HG03565 (cell line): ENCODE results near the gene TMBIM1.
A peak's percentile ranks its signal among the peaks of the same experiment; 100 is the strongest.

Experiments
- ATAC-seq: cut with Tn5 transposase; IDR thresholded peaks from one replicate; pipeline ENCODE4 v1.9.1; 2021; ENCODE audit warnings: mild to moderate bottlenecking, moderate library complexity; ENCODE audit not compliant: unreplicated experiment

TMBIM1 gene

GRCh38 chr2:218293715-218294429 lies 1.6 kb upstream of the TMBIM1 start:
- no peak for ATAC-seq

DNA sequence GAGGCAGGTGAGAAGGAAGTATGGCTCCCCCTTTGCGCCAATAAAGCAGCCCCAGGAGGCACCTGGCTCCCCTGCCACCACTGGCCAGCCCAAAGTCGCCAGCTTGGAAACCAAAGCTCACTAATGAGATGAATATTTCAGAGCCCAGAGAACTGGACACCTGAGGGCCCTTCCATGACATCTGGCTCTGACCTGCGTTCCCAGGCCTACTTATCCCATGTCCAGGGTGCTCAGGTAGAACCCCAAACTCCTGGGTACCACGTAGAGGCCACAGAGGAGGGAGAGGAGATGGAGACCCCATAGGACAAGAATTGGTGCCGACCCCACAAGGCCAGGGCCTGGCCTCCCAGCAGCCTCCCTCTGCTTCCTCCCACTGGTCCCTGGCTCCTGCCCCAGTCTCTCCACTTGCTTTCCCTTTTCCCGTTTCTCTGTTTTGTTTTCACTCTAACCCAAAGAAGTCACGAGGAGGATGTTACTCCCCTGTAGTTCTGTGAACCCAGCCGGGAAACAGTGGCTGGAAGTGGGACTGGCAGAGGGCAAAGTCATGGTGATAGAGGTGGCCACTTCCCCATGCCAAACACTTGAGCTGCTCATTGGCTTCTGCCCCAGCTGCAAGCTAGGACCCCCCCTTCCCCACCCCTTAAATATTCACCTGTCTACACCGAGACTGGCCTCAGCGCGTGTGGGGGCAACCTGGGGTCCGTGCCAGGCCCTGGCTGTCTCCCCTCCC lies 820 bp downstream of the TMBIM1 start:
- ATAC-seq, result no peak

DNA sequence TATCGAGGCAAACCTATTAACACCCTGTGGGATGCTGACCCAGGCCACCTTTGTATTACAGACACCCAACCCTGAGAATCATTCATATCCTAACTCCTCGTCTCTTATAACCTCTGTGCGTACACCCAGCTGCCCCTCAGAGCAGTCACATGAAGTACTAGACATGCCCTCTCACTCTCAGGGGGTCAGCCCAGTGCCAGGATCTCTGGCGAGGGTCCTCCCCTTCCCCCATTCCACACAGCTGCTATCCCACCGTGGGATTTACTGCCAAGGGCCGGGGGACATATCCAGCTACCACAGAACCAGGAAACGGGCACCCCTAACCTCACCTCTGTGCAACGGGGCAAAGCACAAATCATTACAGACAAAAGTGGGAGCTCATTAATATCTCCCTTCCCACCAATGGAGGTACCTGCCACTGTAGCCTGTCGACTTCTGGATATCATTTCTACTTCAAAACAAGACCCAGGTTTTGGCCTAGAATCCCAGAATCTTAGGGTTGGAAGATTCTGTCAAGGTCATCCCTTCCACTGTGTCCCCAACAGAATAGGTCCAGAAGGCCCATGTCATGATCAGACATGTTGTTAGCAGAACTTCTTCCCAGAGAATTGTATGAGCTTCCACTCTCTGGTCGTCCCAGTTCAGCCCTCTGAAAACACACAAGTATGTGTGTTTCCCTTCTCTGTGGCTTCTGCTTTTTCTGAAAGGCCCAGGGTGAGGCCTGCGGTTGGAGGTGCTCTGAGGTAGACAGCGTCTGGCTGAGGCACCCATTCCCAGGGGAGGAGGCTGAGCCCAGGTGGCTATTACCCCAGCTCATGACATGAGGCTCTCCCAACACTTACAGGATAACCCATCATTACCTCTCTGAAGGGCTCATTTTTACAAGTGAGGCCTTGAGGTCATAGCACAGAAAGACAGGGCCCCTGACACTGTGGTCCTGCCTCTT lies 1.7 kb downstream of the TMBIM1 start:
- ATAC-seq, result peak; percentile 44

GRCh38 chr2:218289639-218290315 lies 2.5 kb downstream of the TMBIM1 start:
- ATAC-seq, result no peak

DNA sequence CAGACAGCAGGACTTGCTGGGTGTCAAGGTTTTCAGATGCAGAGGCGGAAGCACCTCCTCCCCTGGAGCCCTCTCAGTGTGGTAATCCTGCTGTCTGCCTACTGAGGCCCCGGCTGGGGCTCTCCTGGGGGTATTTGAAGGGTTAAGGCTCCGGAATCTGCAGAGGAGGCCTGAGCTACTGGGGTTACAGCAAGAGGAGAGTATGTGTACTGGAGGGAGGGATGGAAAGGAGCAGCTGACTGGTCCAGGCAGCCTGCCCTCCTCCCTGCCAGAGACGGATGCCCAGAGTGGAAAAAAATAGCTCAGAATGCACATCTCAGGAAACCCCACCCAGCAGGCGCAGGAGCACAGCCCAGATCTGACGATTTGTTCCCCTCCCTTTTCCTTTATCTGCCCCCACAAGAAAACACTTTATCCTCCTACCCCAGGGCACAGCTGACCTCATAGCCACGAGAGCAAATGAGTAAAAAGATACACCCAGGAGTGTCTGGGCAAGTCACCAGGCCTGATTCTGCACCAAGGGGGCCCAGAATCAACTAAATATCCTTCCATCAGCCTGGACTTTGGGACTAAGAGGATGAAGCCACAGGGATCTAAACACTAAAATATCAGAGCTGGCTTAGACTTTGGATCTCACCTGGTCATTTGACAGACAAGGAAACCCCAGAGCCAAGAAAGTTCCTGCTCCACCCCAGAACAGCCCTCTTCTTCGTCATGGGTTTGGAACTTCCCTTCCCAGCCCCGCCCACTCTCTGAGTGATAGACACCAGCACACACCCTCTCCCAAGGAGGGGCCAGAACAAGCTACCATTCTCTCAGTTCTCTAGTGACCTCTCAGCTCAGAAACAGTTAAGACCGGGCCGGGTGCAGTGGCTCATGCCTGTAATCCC lies 5.5 kb downstream of the TMBIM1 start:
- peak; percentile 47 for ATAC-seq

DNA sequence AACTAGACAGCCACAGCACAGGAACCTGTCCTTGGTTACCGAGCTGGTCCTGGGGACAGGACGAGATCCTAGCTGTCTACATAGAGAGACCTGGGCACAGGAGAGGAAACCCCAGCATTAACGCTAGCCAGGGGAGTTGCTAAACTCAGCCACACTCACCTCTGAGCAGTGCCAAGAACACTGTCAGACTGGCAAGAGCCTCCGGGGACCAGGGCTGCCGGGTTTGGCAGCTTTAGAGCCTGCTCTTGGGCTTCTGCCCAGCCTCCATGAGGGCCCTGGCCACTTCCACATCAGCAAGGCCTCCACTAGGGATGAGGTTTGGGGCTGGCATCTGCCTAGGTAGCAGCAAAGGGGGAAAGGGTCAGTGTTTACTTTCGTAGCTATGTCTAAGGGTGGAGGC lies 6.7 kb downstream of the TMBIM1 start:
- ATAC-seq, result no peak

GRCh38 chr2:218284106-218284811 lies 8.0 kb downstream of the TMBIM1 start:
- peak; percentile 42 for ATAC-seq

GRCh38 chr2:218282173-218282991 lies 9.9 kb downstream of the TMBIM1 start:
- no peak for ATAC-seq

DNA sequence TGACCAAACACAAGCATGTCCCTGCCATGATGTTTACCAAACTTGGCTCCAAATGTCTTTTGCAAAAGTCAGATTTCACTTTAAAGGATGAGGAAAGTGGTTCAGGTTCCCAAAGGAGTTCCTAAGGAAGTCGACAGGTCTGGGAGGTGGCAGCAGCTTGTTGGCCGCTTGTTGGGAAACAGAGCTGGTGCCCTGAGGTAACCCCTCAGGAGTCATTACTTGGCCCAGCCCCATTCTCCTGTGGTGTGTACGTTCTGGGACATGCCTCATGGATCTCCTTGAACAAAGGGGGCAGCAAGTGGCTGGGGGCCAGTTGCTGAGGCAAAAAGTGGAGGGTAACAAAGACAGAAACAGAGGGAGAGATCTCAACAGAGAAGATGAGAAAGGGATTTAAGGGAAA lies 10.9 kb downstream of the TMBIM1 start:
- ATAC-seq, result no peak

- ATAC-seq, result no peak
Measured at GRCh38 chr2:218280260-218280870, 11.9 kb downstream of the TMBIM1 start.

DNA sequence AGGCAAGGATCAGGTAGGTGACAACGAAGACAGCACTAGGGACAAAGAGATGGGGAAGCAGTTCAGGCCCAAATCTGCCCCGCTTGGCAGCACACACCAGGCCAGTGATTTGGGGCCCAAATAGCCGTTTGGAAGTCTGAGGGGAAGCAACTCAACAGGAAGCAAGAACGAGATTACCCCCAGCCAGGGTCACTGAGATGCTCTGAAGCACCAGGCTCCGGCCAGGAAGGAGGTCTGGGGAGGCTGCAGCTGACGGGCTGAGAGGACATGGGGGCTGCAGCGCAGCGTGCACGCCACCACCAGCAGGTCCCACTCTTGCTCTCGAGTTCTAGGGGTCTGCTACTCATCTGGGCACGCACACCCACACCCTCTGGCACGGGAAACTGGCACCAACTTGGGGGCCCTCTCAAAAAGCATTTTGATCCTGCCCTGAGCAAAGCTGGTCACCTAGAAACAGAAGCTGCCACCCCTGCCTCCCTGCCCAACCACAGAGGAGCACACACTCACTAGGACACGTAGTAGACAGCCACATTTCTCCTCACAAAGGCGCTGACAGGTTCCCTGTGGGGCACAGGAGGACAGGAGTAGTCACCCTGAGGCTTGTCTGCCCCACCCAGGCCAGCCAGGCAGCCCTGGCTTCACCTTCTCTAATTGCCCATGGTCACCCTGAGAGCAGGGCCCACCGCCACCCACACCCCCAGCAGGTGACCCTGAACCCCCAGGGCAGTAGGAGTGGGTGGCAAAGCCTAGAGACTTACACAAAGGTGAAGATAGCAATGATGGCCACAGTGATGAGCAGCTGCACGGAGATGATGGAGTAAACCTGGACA lies 13.6 kb downstream of the TMBIM1 start:
- ATAC-seq, result no peak

- ATAC-seq, result no peak
Measured at GRCh38 chr2:218277921-218278320, 14.4 kb downstream of the TMBIM1 start.

GRCh38 chr2:218276986-218277755 lies 15.1 kb downstream of the TMBIM1 start:
- no peak for ATAC-seq

- ATAC-seq, result no peak
Measured at GRCh38 chr2:218275371-218276072, 16.8 kb downstream of the TMBIM1 start.

DNA sequence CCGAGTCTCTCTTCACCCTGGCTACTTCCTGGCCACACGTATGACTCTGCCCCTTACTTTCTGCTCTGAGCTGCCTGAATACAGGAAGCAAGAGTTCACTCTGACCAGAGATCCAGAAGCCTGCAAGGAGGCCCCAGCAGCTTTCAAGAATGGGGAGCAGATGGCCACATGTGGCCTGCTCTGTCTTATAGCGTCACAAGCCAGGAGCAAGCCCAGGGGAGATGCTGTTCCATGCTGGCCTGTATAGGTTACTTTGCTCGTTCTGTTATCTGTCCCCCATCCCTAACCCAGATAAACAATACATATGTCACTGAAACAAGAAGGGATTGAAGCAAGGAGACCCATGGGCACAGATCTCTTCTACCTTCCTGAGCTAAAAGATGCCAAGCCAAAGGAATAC lies 17.7 kb downstream of the TMBIM1 start:
- no peak for ATAC-seq

- ATAC-seq, result no peak
Measured at GRCh38 chr2:218273908-218274249, 18.4 kb downstream of the TMBIM1 start.
